Uterus (tissue), 4 donors: ENCODE results near the gene PRR5L. TPM values are rescaled to one million over a fixed set of nuclear protein-coding genes. Genes with fewer than 3 reads are reported as not detected.

ENCODE experiments used
- DNase-seq, 2 donors: peaks; one replicate each; pipeline ENCODE4 v3.0.0-alpha.2; 2019 to 2020
- H3K27ac ChIP-seq, 2 donors: fragments of 200-600 bp; sonication (generic); 1 replicate in 1 of 2; 2 replicates in 1 of 2; pipeline ENCODE4 v1.5.1; 2016 to 2018
- H3K27me3 ChIP-seq, 2 donors: fragments of 200-600 bp; sonication (generic); one replicate each; pipeline ENCODE4 v1.5.1; 2018 to 2019; ENCODE audit warnings: control low read depth in 1 of 2
- H3K36me3 ChIP-seq, 2 donors: fragments of 200-600 bp; sonication (generic); one replicate each; pipeline ENCODE4 v1.5.1; 2019; ENCODE audit warnings: control low read depth in 1 of 2
- H3K4me1 ChIP-seq, 2 donors: fragments of 200-600 bp; sonication (generic); one replicate each; pipeline ENCODE4 v1.5.1; 2018 to 2019; ENCODE audit warnings: control low read depth in 1 of 2
- H3K4me3 ChIP-seq, 2 donors: fragments of 200-600 bp; sonication (generic); 1 replicate in 1 of 2; 2 replicates in 1 of 2; pipeline ENCODE4 v1.5.1; 2018 to 2019; ENCODE audit warnings: mild to moderate bottlenecking in 1 of 2
- H3K9me3 ChIP-seq, 2 donors: fragments of 200-600 bp; sonication (generic); one replicate each; pipeline ENCODE4 v1.5.1; 2019; ENCODE audit warnings: control low read depth in 1 of 2
- CTCF ChIP-seq, 4 experiments: fragments of 200-600 bp in 2 of 4; fragments of 450-650 bp in 2 of 4; sonication (generic) in 2 of 4; IDR thresholded peaks; one replicate each; pipeline ENCODE4 v1.5.1; 2016 to 2019; ENCODE audit warnings: antibody characterized with exemption in 4 of 4, mild to moderate bottlenecking in 2 of 4, moderate library complexity in 1 of 4
- POLR2A ChIP-seq, 2 donors: fragments of 450-650 bp; IDR thresholded peaks; one replicate each; pipeline ENCODE4 v1.6.1; 2016; ENCODE audit warnings: antibody characterized with exemption in 2 of 2, mild to moderate bottlenecking in 1 of 2, moderate library complexity in 1 of 2
- intact Hi-C: fragments of 100-400 bp; cut with DNase I; formaldehyde crosslinking; loops from one replicate; pipeline ENCODE4 v1.15.1; 2023; ENCODE audit warnings: low total_unique reads
- total RNA-seq, 4 donors: library from RNA; depleted of rRNA in 3 of 4; stranded (reverse); fragments of >200 nt in 3 of 4; gene quantifications; one replicate each; pipeline versions ENCODE4 v1.1.0 to v1.2.4, GENCODE V29; 2014 to 2023
- donor health status: DM: yes; HTN: yes; CAD: no.

Gene PRR5L
- total RNA-seq, 4 donors from 2014 or later = 7.7 to 62.1 (median 27.8) TPM

DNA sequence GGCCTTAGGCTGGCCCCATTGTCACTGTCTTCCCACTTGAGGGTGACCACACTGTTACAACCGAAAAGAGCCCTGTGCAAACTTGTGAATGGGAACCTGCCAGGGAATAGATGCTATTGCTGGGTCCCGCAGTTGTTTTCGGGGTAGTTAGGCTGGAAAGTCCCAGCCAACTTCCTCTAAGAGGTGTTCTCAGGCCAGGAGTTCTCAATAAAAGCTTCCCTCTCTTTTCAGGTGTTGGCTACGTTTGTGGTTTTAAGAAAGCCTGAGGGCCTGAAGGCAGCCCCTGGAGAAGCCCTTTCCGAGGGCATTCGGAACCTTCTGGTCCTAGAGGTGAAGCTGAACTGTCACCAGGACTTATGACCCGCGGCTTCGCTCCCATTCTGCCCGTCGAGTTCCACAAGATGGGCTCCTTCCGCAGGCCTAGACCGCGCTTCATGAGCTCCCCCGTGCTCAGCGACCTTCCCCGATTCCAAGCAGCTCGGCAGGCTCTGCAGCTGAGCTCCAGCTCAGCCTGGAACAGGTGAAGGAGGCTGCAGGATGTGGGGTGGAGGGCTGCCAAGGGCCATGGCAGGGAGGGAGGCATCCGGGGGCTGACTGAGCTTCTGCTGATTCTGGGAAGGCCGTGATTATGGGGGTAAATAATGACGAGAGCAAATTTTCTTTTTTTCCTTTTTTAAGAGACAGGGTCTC is 104.8 kb downstream of the PRR5L start:
- no peak for DNase-seq
- H3K4me1 ChIP-seq = no peaks in the 10 kb centered on the region
- H3K27ac ChIP-seq = no peak overlapping the region
- H3K9me3 ChIP-seq = no peaks in the 10 kb centered on the region
- no peak overlapping the region for H3K4me3 ChIP-seq
- no peaks in the 10 kb centered on the region for H3K27me3 ChIP-seq
- TF ChIP-seq CTCF (IDR thresholded peaks at IDR 0.05) = no peak
- H3K36me3 ChIP-seq = no peaks in the 10 kb centered on the region
- intact Hi-C loops = no loop called here

DNA sequence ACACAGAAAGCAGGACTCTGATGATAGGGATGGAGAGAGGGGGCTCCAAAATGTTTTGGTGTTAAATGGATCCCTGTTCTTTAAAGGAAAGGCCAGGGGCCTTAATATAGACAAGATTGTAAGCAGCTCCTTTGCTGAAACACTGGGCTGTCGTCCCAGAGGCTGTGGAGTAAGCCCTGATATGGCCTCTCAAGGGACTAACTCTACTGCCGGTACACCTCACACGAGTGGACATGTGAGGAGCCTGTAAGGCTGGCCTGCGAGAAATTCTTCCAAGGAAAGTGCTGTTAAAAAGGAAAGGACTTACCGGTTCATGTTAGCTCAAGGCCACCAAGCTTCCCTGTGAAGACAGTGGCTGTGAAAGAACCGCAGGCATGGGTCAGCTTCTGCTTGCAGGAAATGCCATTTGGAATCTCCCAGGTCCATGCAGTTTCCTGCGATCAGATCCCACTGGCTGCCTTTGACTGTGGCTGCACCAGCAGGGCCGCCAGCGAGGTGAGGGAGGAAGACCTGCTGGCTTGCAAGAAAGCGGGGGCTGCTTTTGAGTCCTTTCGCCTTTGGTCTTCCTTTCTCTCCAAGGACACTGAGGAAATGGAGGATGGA is 106.6 kb downstream of the PRR5L start:
- TF ChIP-seq CTCF (IDR thresholded peaks at IDR 0.05) (no peak), POLR2A (IDR thresholded peaks at IDR 0.05) (no peak)
- Histone ChIP-seq H3K4me3 (no peak overlapping the region), H3K27me3 (no peaks in the 10 kb centered on the region), H3K36me3 (no peaks in the 10 kb centered on the region), H3K9me3 (no peaks in the 10 kb centered on the region), H3K27ac (no peak overlapping the region), H3K4me1 (no peaks in the 10 kb centered on the region)
- intact Hi-C loops = no loop called here
- DNase-seq = no peak

GRCh38 chr11:36403661-36404060 is 107.6 kb downstream of the PRR5L start:
- TF ChIP-seq CTCF (IDR thresholded peaks at IDR 0.05) = no peak
- TF ChIP-seq POLR2A (IDR thresholded peaks at IDR 0.05) = no peak
- no peaks in the 10 kb centered on the region for H3K27me3 ChIP-seq
- H3K4me1 ChIP-seq = no peaks in the 10 kb centered on the region
- no peak overlapping the region for H3K27ac ChIP-seq
- H3K9me3 ChIP-seq = no peaks in the 10 kb centered on the region
- DNase-seq = no peak
- no peak overlapping the region for H3K4me3 ChIP-seq
- intact Hi-C loops = no loop called here
- H3K36me3 ChIP-seq = no peaks in the 10 kb centered on the region

DNA sequence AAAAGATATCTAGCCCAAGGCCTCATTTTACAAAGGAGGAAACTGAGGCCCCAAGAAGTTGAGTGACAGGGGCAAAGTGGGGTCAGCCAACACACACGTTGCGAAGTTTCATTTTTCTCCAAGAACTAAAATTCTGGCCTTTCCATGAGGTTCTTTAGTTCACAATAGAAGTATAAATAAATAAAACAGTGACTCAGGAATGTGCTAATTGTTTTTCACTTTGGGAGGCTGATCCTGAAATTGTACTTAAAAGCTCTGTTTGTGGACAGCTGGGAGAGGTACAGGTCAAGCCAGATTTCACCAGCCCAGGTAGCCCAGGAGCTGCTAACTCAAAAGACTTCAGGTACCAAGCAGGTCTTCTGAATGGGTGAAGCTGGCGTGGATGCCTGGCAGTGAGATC is 108.7 kb downstream of the PRR5L start:
- no peak overlapping the region for H3K27ac ChIP-seq
- H3K27me3 ChIP-seq = no peaks in the 10 kb centered on the region
- H3K4me1 ChIP-seq = no peaks in the 10 kb centered on the region
- H3K4me3 ChIP-seq = no peak overlapping the region
- H3K36me3 ChIP-seq = no peaks in the 10 kb centered on the region
- TF ChIP-seq POLR2A (IDR thresholded peaks at IDR 0.05) = no peak
- no peak for TF ChIP-seq CTCF (IDR thresholded peaks at IDR 0.05)
- H3K9me3 ChIP-seq = no peaks in the 10 kb centered on the region
- no peak for DNase-seq
- intact Hi-C loops = no loop called here

DNA sequence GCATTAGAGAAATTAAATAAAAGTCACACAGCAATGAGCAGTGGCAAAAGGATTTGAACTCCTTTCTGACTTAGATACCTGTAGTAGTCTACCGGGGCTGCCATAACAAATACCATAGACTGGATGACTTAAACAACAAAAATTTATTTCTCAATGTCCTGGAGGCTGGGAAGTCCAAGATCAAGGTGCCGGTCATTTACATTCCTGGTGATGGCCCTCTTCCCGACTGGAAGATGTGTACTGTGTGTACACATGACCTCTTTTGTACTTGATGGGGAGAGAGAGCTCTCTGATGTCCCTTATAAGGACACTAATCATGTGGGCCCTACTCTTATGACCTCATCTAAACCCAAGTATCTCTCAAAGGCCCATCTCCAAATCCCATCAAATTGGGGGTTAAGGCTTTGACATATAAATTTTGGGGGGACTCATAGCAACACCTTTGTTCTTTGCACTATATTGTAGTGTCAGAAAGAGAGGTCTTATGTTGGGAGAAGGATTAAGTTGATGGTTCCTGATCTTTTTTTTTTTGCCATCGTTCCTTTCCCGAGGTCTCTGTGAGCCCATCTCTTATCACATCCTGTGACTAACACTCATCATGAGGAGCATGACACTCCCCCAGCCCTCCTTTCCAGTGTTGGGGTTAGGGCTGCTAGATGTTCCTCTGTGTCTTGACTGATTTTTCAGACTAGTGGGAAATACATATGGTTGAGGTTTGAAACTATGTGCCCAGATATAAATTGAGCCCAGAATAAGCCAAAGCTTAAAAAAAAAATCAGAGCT is 109.7 kb downstream of the PRR5L start:
- Histone ChIP-seq H3K27me3 (no peaks in the 10 kb centered on the region), H3K27ac (no peak overlapping the region), H3K9me3 (no peaks in the 10 kb centered on the region), H3K4me1 (no peaks in the 10 kb centered on the region), H3K36me3 (no peaks in the 10 kb centered on the region), H3K4me3 (no peak overlapping the region)
- TF ChIP-seq CTCF (IDR thresholded peaks at IDR 0.05) (no peak), POLR2A (IDR thresholded peaks at IDR 0.05) (no peak)
- intact Hi-C loops = no loop called here
- DNase-seq = no peak
